ENCODE data around the gene DNMT1. TPM values are rescaled to one million over a fixed set of nuclear protein-coding genes. Genes with fewer than 3 reads are reported as not detected.

DNMT1 gene
- total and polyA plus RNA-seq, 5 experiments from 2014 or later, result 93.7 to 231 (median 146) TPM

DNA sequence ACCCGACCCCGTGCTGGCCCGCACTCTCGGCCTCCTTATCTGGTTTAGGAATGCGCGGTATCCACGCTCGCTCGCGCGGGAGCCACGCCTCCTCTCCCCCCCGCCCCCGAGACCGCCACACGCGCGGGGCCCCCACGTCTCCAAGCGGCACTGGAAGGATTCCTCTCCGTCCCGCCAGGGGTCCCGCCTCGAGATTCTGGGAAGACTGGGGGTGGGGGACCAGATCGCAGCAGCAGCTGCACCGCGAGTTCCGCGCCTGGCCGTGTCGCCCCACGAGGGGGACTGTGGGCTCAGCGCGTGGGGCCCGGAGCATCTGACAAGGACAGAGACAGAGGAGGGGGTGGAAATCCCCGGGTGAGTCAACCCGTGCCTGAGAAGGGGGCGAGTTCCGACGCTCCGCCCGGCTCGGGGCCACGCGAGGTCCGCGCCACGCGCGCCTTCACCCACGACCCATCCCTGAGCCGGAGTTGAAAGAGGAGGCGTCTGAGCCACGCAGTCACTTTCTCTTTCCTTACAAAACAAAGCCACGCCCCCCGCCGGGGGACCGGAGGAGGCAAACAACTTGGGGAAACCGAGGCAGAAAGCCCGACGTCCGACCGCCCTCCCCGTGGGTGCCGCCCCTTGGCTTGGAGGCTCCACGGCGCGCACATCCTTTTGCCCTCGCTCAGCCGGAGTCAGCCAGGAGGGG lies 35.6 kb upstream of the DNMT1 start:
- Mint-ChIP-seq H3K27me3 (no peaks in the 10 kb centered on the region), H3K9me3 (no peaks in the 10 kb centered on the region), H3K36me3 (no peaks in the 10 kb centered on the region), H3K4me1 (peaks cover 8 to 32% (median 15%) of the 10 kb centered on the region in 4 donors), H3K4me3 (peak overlapping the region; percentile 81 to 91 (median 86)), H3K27ac (peak overlapping the region in 8 of 10 donors; percentile 47 to 92 (median 80))
- peak; percentile 64 to 75 for ATAC-seq
- POLR2A ChIA-PET, result interaction anchor here (0.9 kb wide), 1 partner anchor 20 kb away, joined by 3 read pairs; no protein-coding TSS in a partner anchor
- DNase-seq, result peak in 8 of 10 donors; percentile 24 to 72 (median 44)

GRCh38 chr19:10228920-10229319 lies 34.2 kb upstream of the DNMT1 start:
- DNase-seq (peak in 5 of 10 donors; percentile 29 to 50 (median 36)), ATAC-seq (no peak)
- no peaks in the 10 kb centered on the region for H3K9me3 Mint-ChIP-seq
- peaks cover 0 to 2% (median 0%) of the 10 kb centered on the region in 3 donors for H3K36me3 Mint-ChIP-seq
- no peaks in the 10 kb centered on the region for H3K27me3 Mint-ChIP-seq
- POLR2A ChIA-PET, result interaction anchor here (0.6 to 1.5 kb wide), 5 partner anchors 8 to 299 kb away, joined by 3 to 4 read pairs (median 3); no protein-coding TSS in a partner anchor
- H3K4me1 Mint-ChIP-seq, result peaks cover 10 to 26% (median 13%) of the 10 kb centered on the region in 4 donors
- peak overlapping the region in 8 of 10 donors; percentile 59 to 89 (median 74) for H3K4me3 Mint-ChIP-seq
- H3K27ac Mint-ChIP-seq, result peak overlapping the region in 4 of 10 donors; percentile 29 to 85 (median 48)

DNA sequence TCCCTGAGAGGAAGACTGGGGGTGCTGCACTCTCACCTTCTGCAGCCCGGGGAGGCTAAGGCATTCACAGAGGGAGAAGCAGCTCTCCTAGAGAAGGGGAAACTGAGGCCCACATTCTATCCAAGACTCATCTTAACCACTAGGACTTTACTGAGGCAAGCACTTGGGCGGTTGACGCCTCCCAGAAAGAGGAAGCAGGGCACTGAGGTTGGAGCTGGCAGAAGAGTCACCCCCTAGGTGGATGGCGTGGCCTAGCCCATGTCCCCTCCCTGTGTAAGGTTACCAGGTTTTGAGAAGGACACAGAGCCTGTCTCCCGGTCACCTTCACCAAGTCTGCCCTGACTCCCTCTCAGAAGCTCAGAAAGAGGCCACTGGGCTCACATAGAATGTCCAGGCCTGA lies 33.6 kb upstream of the DNMT1 start:
- H3K27me3 Mint-ChIP-seq, result no peaks in the 10 kb centered on the region
- H3K27ac Mint-ChIP-seq, result peak overlapping the region in 1 of 10 donors; percentile 21
- no peak for DNase-seq
- H3K4me1 Mint-ChIP-seq, result peaks cover 10 to 25% (median 13%) of the 10 kb centered on the region in 4 donors
- ATAC-seq, result no peak
- peak overlapping the region in 2 of 10 donors; percentile 33 to 55 for H3K4me3 Mint-ChIP-seq
- POLR2A ChIA-PET, result interaction anchor here (0.6 to 1.5 kb wide), 4 partner anchors 8 to 299 kb away, joined by 3 to 4 read pairs (median 3); no protein-coding TSS in a partner anchor
- no peaks in the 10 kb centered on the region for H3K9me3 Mint-ChIP-seq
- H3K36me3 Mint-ChIP-seq, result peaks cover 0 to 2% (median 0%) of the 10 kb centered on the region in 3 donors

GRCh38 chr19:10227026-10227971 lies 32.5 kb upstream of the DNMT1 start:
- Mint-ChIP-seq H3K27ac (peak overlapping the region in 1 of 10 donors; percentile 25), H3K9me3 (no peaks in the 10 kb centered on the region), H3K27me3 (no peaks in the 10 kb centered on the region), H3K36me3 (peaks cover 0 to 3% (median 2%) of the 10 kb centered on the region in 3 donors), H3K4me1 (peaks cover 12 to 29% (median 13%) of the 10 kb centered on the region in 4 donors), H3K4me3 (no peak overlapping the region)
- POLR2A ChIA-PET, result interaction anchor here (0.6 to 1.5 kb wide), 4 partner anchors 9 to 94 kb away, joined by 3 to 4 read pairs (median 4); no protein-coding TSS in a partner anchor
- DNase-seq (peak in 1 of 10 donors; percentile 32), ATAC-seq (no peak)

DNA sequence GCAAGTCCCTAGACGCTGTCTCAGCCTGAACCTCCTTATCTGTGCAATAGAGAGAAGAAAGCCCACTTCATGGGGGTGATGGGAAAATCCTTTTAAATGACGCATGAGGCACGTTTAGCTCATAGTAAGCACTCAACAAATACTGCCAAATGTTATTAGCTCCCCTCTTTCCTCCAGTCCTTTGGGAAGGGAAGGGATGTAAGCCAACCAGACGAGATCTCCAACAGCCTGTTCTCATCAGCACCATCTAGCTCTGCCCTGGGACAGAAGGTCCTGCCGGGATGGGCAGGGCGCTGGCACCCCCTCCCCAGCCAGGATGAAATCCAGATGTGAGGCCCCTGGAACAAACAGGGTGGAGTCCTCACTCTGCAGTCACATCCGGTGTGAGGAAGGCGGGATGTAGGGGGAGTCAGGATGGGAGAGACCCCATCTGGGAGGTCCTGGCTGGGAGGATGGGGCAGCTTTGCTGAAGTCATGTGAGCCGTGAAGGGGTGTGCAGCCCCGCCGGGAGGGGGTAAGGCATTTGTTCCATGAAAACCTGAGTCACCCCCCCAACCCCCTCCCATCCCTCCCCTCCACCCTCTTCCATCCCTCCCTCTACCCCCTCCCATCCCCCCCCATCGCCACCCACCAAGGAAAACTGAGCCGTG lies 31.7 kb upstream of the DNMT1 start:
- Mint-ChIP-seq H3K27me3 (no peaks in the 10 kb centered on the region), H3K9me3 (no peaks in the 10 kb centered on the region), H3K27ac (peak overlapping the region in 1 of 10 donors; percentile 25), H3K4me1 (peaks cover 10 to 22% (median 12%) of the 10 kb centered on the region in 4 donors), H3K4me3 (no peak overlapping the region), H3K36me3 (peaks cover 0 to 3% (median 2%) of the 10 kb centered on the region in 3 donors)
- ATAC-seq, result no peak
- DNase-seq, result no peak
- POLR2A ChIA-PET, result interaction anchor here (0.5 to 0.6 kb wide), 3 partner anchors 15 to 125 kb away, joined by 3 to 4 read pairs (median 3); no protein-coding TSS in a partner anchor

DNA sequence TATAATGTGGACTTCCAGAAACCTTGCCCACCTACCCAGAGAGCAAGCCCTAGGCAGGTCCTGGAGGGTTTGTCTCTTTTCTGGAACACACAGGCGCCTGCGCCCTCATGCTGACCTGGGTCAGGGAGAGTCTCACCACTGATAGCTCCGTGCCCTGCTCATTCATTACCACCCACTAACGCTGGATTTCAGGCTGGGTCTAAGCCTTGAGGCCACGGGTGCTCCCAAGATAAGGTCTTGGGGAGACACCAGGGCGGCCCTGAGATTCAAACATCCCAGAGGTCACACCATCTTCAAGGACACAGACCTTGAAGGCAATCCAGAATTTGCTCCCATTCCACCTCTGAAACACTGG lies 31.2 kb upstream of the DNMT1 start:
- H3K4me3 Mint-ChIP-seq, result no peak overlapping the region
- H3K27ac Mint-ChIP-seq, result peak overlapping the region in 4 of 10 donors; percentile 19 to 65 (median 26)
- H3K9me3 Mint-ChIP-seq, result no peaks in the 10 kb centered on the region
- no peak for ATAC-seq
- peak in 1 of 10 donors; percentile 10 for DNase-seq
- no peaks in the 10 kb centered on the region for H3K27me3 Mint-ChIP-seq
- peaks cover 0 to 3% (median 2%) of the 10 kb centered on the region in 3 donors for H3K36me3 Mint-ChIP-seq
- H3K4me1 Mint-ChIP-seq, result peaks cover 9 to 21% (median 12%) of the 10 kb centered on the region in 4 donors
- POLR2A ChIA-PET, result interaction anchor here (0.5 kb wide), 1 partner anchor 124 kb away, joined by 3 read pairs; no protein-coding TSS in a partner anchor

- ATAC-seq (no peak), DNase-seq (peak in 1 of 10 donors; percentile 52)
- H3K27me3 Mint-ChIP-seq, result no peaks in the 10 kb centered on the region
- H3K4me3 Mint-ChIP-seq, result no peak overlapping the region
- POLR2A ChIA-PET, result no interaction called here
- peaks cover 3 to 9% (median 7%) of the 10 kb centered on the region in 4 donors for H3K4me1 Mint-ChIP-seq
- no peak overlapping the region for H3K27ac Mint-ChIP-seq
- H3K9me3 Mint-ChIP-seq, result no peaks in the 10 kb centered on the region
- H3K36me3 Mint-ChIP-seq, result peaks cover 0 to 3% (median 2%) of the 10 kb centered on the region in 3 donors
These were observed 29.6 kb upstream of the DNMT1 start for GRCh38 chr19:10224337-10224736.

GRCh38 chr19:10223488-10224213 lies 28.9 kb upstream of the DNMT1 start:
- Mint-ChIP-seq H3K4me3 (no peak overlapping the region), H3K27me3 (no peaks in the 10 kb centered on the region), H3K9me3 (no peaks in the 10 kb centered on the region), H3K36me3 (peaks cover 0 to 3% (median 2%) of the 10 kb centered on the region in 3 donors), H3K27ac (peak overlapping the region in 1 of 10 donors; percentile 60), H3K4me1 (peaks cover 0 to 8% (median 5%) of the 10 kb centered on the region in 4 donors)
- no peak for DNase-seq
- no peak for ATAC-seq
- POLR2A ChIA-PET, result interaction anchor here (0.5 to 0.7 kb wide), 3 partner anchors 99 to 379 kb away, joined by 3 to 4 read pairs (median 3); no protein-coding TSS in a partner anchor

DNA sequence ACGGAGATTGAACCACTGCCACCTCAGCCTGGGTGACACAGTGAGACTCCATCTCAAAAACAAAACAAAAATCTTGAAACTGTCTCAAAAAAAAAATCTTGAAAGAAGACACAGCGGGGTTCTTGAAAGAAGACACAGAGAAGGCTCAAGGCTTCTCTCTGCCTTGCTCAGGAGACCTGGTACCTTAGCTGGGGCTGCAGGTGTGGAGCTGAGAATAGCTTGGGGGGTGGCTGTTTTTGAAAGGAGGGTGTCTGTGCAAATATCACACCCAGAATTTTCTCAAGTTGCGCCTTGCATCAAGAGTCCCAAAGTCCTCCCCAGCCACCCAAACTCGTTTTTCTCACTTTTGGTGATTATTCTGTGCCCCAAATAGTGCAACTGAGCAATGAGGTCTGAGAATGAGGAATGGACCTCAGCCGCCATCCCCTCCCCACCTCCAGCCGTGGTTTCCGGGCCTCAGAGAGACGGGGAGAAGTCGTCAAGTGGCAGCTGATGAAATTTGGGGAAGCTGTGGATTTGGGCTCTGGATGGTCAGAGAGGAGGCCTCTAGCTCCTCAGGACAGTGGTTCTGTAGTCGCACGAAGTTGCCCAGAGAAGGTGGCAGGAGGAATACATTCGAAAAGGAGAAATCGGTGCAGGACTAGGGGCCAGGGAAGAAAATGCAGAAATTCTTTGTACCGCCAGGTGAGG lies 27.6 kb upstream of the DNMT1 start:
- Mint-ChIP-seq H3K4me3 (no peak overlapping the region), H3K9me3 (no peaks in the 10 kb centered on the region), H3K36me3 (peaks cover 0 to 3% (median 2%) of the 10 kb centered on the region in 3 donors), H3K27me3 (no peaks in the 10 kb centered on the region), H3K4me1 (peaks cover 0 to 8% (median 4%) of the 10 kb centered on the region in 4 donors), H3K27ac (peak overlapping the region in 2 of 10 donors; percentile 12 to 25)
- POLR2A ChIA-PET, result interaction anchor here (0.6 kb wide), 1 partner anchor 10 kb away, joined by 3 read pairs; no protein-coding TSS in a partner anchor
- ATAC-seq (no peak), DNase-seq (no peak)

- DNase-seq (no peak), ATAC-seq (no peak)
- H3K36me3 Mint-ChIP-seq, result peaks cover 0 to 3% (median 2%) of the 10 kb centered on the region in 3 donors
- POLR2A ChIA-PET, result interaction anchor here (0.9 kb wide), 1 partner anchor 8 kb away, joined by 3 read pairs; no protein-coding TSS in a partner anchor
- H3K27ac Mint-ChIP-seq, result no peak overlapping the region
- peaks cover 0 to 6% (median 3%) of the 10 kb centered on the region in 4 donors for H3K4me1 Mint-ChIP-seq
- no peaks in the 10 kb centered on the region for H3K27me3 Mint-ChIP-seq
- H3K4me3 Mint-ChIP-seq, result no peak overlapping the region
- H3K9me3 Mint-ChIP-seq, result no peaks in the 10 kb centered on the region
These were observed 25.9 kb upstream of the DNMT1 start for GRCh38 chr19:10220695-10221094.

Data from naive thymus-derived CD8-positive, alpha-beta T cell (primary cell).